Suprapubic skin (tissue), 4 donors: ENCODE results near the gene SLC4A8. TPM values are rescaled to one million over a fixed set of nuclear protein-coding genes. Genes with fewer than 3 reads are reported as not detected.
A peak's percentile ranks its signal among the peaks of the same experiment; 100 is the strongest.

ENCODE experiments used
- DNase-seq, 2 donors: peaks; one replicate each; pipeline ENCODE4 v3.0.0-alpha.2; 2019; ENCODE audit warnings: low spot score in 2 of 2
- H3K27ac ChIP-seq: fragments of 200-600 bp; sonication (generic); one replicate; pipeline ENCODE4 v1.5.1; 2019
- H3K27me3 ChIP-seq: fragments of 200-600 bp; sonication (generic); one replicate; pipeline ENCODE4 v1.5.1; 2019
- H3K36me3 ChIP-seq: fragments of 200-600 bp; sonication (generic); one replicate; pipeline ENCODE4 v1.5.1; 2019
- H3K4me1 ChIP-seq: fragments of 200-600 bp; sonication (generic); one replicate; pipeline ENCODE4 v1.5.1; 2019
- H3K4me3 ChIP-seq: fragments of 200-600 bp; sonication (generic); one replicate; pipeline ENCODE4 v1.5.1; 2019; ENCODE audit warnings: mild to moderate bottlenecking
- H3K9me3 ChIP-seq: fragments of 200-600 bp; sonication (generic); one replicate; pipeline ENCODE4 v1.5.1; 2019
- CTCF ChIP-seq, 2 donors: fragments of 200-600 bp in 1 of 2; fragments of 450-650 bp in 1 of 2; sonication (generic) in 1 of 2; IDR thresholded peaks; one replicate each; pipeline ENCODE4 v1.5.1; 2016 to 2019; ENCODE audit warnings: antibody characterized with exemption in 2 of 2, mild to moderate bottlenecking in 1 of 2, moderate library complexity in 1 of 2
- EP300 ChIP-seq: sonication (generic); formaldehyde crosslinking; IDR thresholded peaks from one replicate; pipeline ENCODE4 v1.6.1; 2017; ENCODE audit warnings: antibody characterized with exemption
- POLR2A ChIP-seq, 2 donors: fragments of 450-650 bp; IDR thresholded peaks; one replicate each; pipeline ENCODE4 v1.6.1; 2017; ENCODE audit warnings: antibody characterized with exemption in 2 of 2, mild to moderate bottlenecking in 2 of 2, moderate library complexity in 2 of 2
- POLR2AphosphoS5 ChIP-seq, 3 donors: sonication (generic); formaldehyde crosslinking; IDR thresholded peaks; one replicate each; pipeline ENCODE4 v1.6.1; 2017; ENCODE audit warnings: antibody characterized with exemption in 3 of 3
- WGBS: methylation state at CpG from one replicate; pipeline ENCODE4 v1.1.5; 2018; 5-methylcytosine and 5-hydroxymethylcytosine counted together
- total RNA-seq, 4 donors: library from RNA; depleted of rRNA; stranded (reverse); fragments of >200 nt; gene quantifications; one replicate each; pipeline ENCODE4 v1.1.0, GENCODE V29; 2016

The SLC4A8 gene
- total RNA-seq, 4 donors from 2014 or later = 1.1 to 2.2 TPM; not detected in 2

GRCh38 chr12:51417826-51418225 lies 6.8 kb upstream of the SLC4A8 start:
- H3K9me3 ChIP-seq = no peaks in the 10 kb centered on the region
- DNase-seq = no peak
- H3K4me1 ChIP-seq = no peaks in the 10 kb centered on the region
- no peaks in the 10 kb centered on the region for H3K36me3 ChIP-seq
- H3K27me3 ChIP-seq = no peaks in the 10 kb centered on the region
- no peak overlapping the region for H3K4me3 ChIP-seq
- 72% methylated on average over 4 of the region's 4 CpGs for WGBS
- H3K27ac ChIP-seq = no peak overlapping the region
- TF ChIP-seq POLR2A (IDR thresholded peaks at IDR 0.05) (no peak), POLR2AphosphoS5 (IDR thresholded peaks at IDR 0.05) (no peak), EP300 (no peak), CTCF (IDR thresholded peaks at IDR 0.05) (no peak)

- WGBS = 43% methylated on average over 11 of the region's 11 CpGs
Observed at GRCh38 chr12:51419425-51420193, 5.0 kb upstream of the SLC4A8 start.

GRCh38 chr12:51421266-51421884 lies 3.3 kb upstream of the SLC4A8 start:
- DNase-seq = no peak
- TF ChIP-seq CTCF (IDR thresholded peaks at IDR 0.05) (peak in 1 of 2 donors; percentile 55), POLR2AphosphoS5 (IDR thresholded peaks at IDR 0.05) (no peak), POLR2A (IDR thresholded peaks at IDR 0.05) (no peak)
- WGBS = 83% methylated on average over 5 of the region's 5 CpGs
- Histone ChIP-seq H3K27ac (no peak overlapping the region), H3K36me3 (no peaks in the 10 kb centered on the region), H3K4me3 (no peak overlapping the region), H3K4me1 (peaks cover 8% of the 10 kb centered on the region), H3K9me3 (no peaks in the 10 kb centered on the region), H3K27me3 (peaks cover 21% of the 10 kb centered on the region)

More at GRCh38 chr12:51419425-51420193, 5.0 kb upstream of the SLC4A8 start:
- H3K4me3 ChIP-seq = no peak overlapping the region
- H3K27ac ChIP-seq = no peak overlapping the region
- DNase-seq = no peak
- peaks cover 2% of the 10 kb centered on the region for H3K4me1 ChIP-seq
- no peaks in the 10 kb centered on the region for H3K9me3 ChIP-seq
- H3K27me3 ChIP-seq = peaks cover 14% of the 10 kb centered on the region
- no peak for TF ChIP-seq POLR2A (IDR thresholded peaks at IDR 0.05)
- no peak for TF ChIP-seq CTCF (IDR thresholded peaks at IDR 0.05)
- TF ChIP-seq EP300 = no peak
- TF ChIP-seq POLR2AphosphoS5 (IDR thresholded peaks at IDR 0.05) = no peak
- no peaks in the 10 kb centered on the region for H3K36me3 ChIP-seq

GRCh38 chr12:51424094-51424661 lies 453 bp upstream of the SLC4A8 start:
- DNase-seq = no peak
- H3K4me1 ChIP-seq = peaks cover 8% of the 10 kb centered on the region
- H3K9me3 ChIP-seq = no peaks in the 10 kb centered on the region
- H3K4me3 ChIP-seq = peak overlapping the region; percentile 45
- H3K27me3 ChIP-seq = peaks cover 21% of the 10 kb centered on the region
- TF ChIP-seq POLR2A (IDR thresholded peaks at IDR 0.05) (no peak), CTCF (IDR thresholded peaks at IDR 0.05) (no peak), EP300 (no peak), POLR2AphosphoS5 (IDR thresholded peaks at IDR 0.05) (no peak)
- H3K27ac ChIP-seq = no peak overlapping the region
- WGBS = 35% methylated on average over 10 of the region's 10 CpGs
- no peaks in the 10 kb centered on the region for H3K36me3 ChIP-seq

- peaks cover 22% of the 10 kb centered on the region for H3K27me3 ChIP-seq
- H3K4me3 ChIP-seq = no peak overlapping the region
- H3K9me3 ChIP-seq = no peaks in the 10 kb centered on the region
- DNase-seq = no peak
- H3K27ac ChIP-seq = no peak overlapping the region
- TF ChIP-seq POLR2A (IDR thresholded peaks at IDR 0.05) (no peak), POLR2AphosphoS5 (IDR thresholded peaks at IDR 0.05) (no peak), CTCF (IDR thresholded peaks at IDR 0.05) (no peak), EP300 (no peak)
- no peaks in the 10 kb centered on the region for H3K36me3 ChIP-seq
- 87% methylated on average over 4 of the region's 4 CpGs for WGBS
- H3K4me1 ChIP-seq = peaks cover 8% of the 10 kb centered on the region
Observed at GRCh38 chr12:51428256-51428655, 3.6 kb downstream of the SLC4A8 start.
